Stimulated activated naive B cell treated with anti-CD40 and anti-IgM and Interleukin-4, amounts not matched to agents 10 μg/mL and 1 μg/mL and 100 μg/mL, for 72 hours (primary cell): ENCODE data around the gene PNLIP.

Source experiments
- ATAC-seq, 2 donors: fragments of 150-1000 bp; cut with Tn5 transposase; replicated peaks; 2 replicates each; pipeline ENCODE4 v1.10.0; 2021; ENCODE audit warnings: moderate library complexity in 1 of 2
- DNase-seq: peaks from one replicate; pipeline ENCODE4 v3.0.0; 2021
- H3K27ac Mint-ChIP-seq: one replicate; pipeline ENCODE4 v1.8.0; 2022; ENCODE audit warnings: mild to moderate bottlenecking, mixed read lengths
- H3K27me3 Mint-ChIP-seq, 2 donors: one replicate each; pipeline ENCODE4 v1.8.0; 2022; ENCODE audit warnings: mixed read lengths in 2 of 2
- H3K36me3 Mint-ChIP-seq, 2 donors: one replicate each; pipeline ENCODE4 v1.8.0; 2022; ENCODE audit warnings: mixed read lengths in 2 of 2, mild to moderate bottlenecking in 1 of 2
- H3K4me1 Mint-ChIP-seq, 2 donors: one replicate each; pipeline ENCODE4 v1.8.0; 2022; ENCODE audit warnings: mixed read lengths in 2 of 2, mild to moderate bottlenecking in 1 of 2
- H3K4me3 Mint-ChIP-seq, 2 donors: one replicate each; pipeline ENCODE4 v1.8.0; 2022; ENCODE audit warnings: mild to moderate bottlenecking in 2 of 2, mixed read lengths in 2 of 2, moderate library complexity in 1 of 2
- H3K9me3 Mint-ChIP-seq, 2 donors: one replicate each; pipeline ENCODE4 v1.8.0; 2022; ENCODE audit warnings: mixed read lengths in 2 of 2, mild to moderate bottlenecking in 1 of 2

Gene PNLIP

GRCh38 chr10:116545756-116546155, at the start of gene PNLIP:
TSS of gene PNLIP (plus strand) at chr10:116545931. CDS start at chr10:116546093, 162 bp downstream.
- H3K27me3 Mint-ChIP-seq = peaks cover 0 to 1% of the 10 kb centered on the region in 2 donors

GRCh38 chr10:116504786-116505185, 40.9 kb upstream of the PNLIP start:
- H3K4me1 Mint-ChIP-seq = no peaks in the 10 kb centered on the region
- ATAC-seq = no peak
- H3K4me3 Mint-ChIP-seq = no peak overlapping the region
- no peaks in the 10 kb centered on the region for H3K27me3 Mint-ChIP-seq
- no peak for DNase-seq
- no peaks in the 10 kb centered on the region for H3K36me3 Mint-ChIP-seq
- H3K27ac Mint-ChIP-seq = no peak overlapping the region
- peaks cover 3 to 5% of the 10 kb centered on the region in 2 donors for H3K9me3 Mint-ChIP-seq

More at GRCh38 chr10:116545756-116546155, at the start of gene PNLIP:
- Mint-ChIP-seq H3K9me3 (no peaks in the 10 kb centered on the region), H3K36me3 (no peaks in the 10 kb centered on the region), H3K27ac (no peak within 1 kb of the TSS), H3K4me1 (no peaks in the 10 kb centered on the region), H3K4me3 (no peak within 1 kb of the TSS)
- no peak for ATAC-seq
- no peak for DNase-seq

- H3K27ac Mint-ChIP-seq = no peak overlapping the region
- ATAC-seq (no peak), DNase-seq (no peak)
- peaks cover 4 to 11% of the 10 kb centered on the region in 2 donors for H3K27me3 Mint-ChIP-seq
- H3K4me3 Mint-ChIP-seq = no peak overlapping the region
- H3K4me1 Mint-ChIP-seq = no peaks in the 10 kb centered on the region
- H3K36me3 Mint-ChIP-seq = no peaks in the 10 kb centered on the region
- peaks cover 0 to 2% of the 10 kb centered on the region in 2 donors for H3K9me3 Mint-ChIP-seq
Observed at GRCh38 chr10:116510565-116510964, 35.2 kb upstream of the PNLIP start.

GRCh38 chr10:116511365-116511764, 34.4 kb upstream of the PNLIP start:
- Mint-ChIP-seq H3K27ac (no peak overlapping the region), H3K4me1 (no peaks in the 10 kb centered on the region), H3K9me3 (peaks cover 0 to 2% of the 10 kb centered on the region in 2 donors), H3K27me3 (peaks cover 4 to 11% of the 10 kb centered on the region in 2 donors), H3K4me3 (no peak overlapping the region), H3K36me3 (no peaks in the 10 kb centered on the region)
- no peak for ATAC-seq
- no peak for DNase-seq

GRCh38 chr10:116521424-116522290, 24.1 kb upstream of the PNLIP start:
- no peaks in the 10 kb centered on the region for H3K36me3 Mint-ChIP-seq
- no peak for DNase-seq

GRCh38 chr10:116522803-116523381, 22.8 kb upstream of the PNLIP start:
- Mint-ChIP-seq H3K9me3 (no peaks in the 10 kb centered on the region), H3K36me3 (no peaks in the 10 kb centered on the region), H3K4me3 (no peak overlapping the region), H3K27me3 (no peaks in the 10 kb centered on the region), H3K27ac (no peak overlapping the region), H3K4me1 (no peaks in the 10 kb centered on the region)
- ATAC-seq = no peak
- no peak for DNase-seq

More at GRCh38 chr10:116521424-116522290, 24.1 kb upstream of the PNLIP start:
- Mint-ChIP-seq H3K27me3 (no peaks in the 10 kb centered on the region), H3K27ac (no peak overlapping the region), H3K4me3 (no peak overlapping the region), H3K9me3 (no peaks in the 10 kb centered on the region), H3K4me1 (no peaks in the 10 kb centered on the region)
- no peak for ATAC-seq

DNA sequence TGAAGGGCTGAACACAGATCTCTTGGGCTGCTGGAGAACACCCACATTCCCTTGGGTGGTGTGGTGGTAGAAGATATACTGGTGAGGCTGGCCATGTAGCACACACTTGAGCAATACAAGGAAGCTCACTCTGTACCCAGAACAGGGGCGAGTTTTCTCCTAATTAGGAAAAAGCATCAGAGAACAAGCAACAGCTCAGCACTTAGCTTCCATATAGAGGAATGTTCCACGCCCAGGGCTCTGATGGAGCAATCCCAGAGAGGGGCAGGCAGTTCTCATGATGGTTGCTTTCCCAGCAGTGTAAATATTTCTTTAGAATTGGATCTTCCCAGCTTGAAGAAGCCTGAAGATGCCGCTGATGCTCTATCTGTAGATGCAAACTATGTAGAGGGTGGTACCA, 21.0 kb upstream of the PNLIP start:
- H3K36me3 Mint-ChIP-seq = no peaks in the 10 kb centered on the region
- DNase-seq = no peak
- H3K9me3 Mint-ChIP-seq = no peaks in the 10 kb centered on the region
- H3K4me3 Mint-ChIP-seq = no peak overlapping the region
- no peaks in the 10 kb centered on the region for H3K4me1 Mint-ChIP-seq
- ATAC-seq = no peak
- H3K27ac Mint-ChIP-seq = no peak overlapping the region
- H3K27me3 Mint-ChIP-seq = no peaks in the 10 kb centered on the region

- no peak for ATAC-seq
- Mint-ChIP-seq H3K9me3 (no peaks in the 10 kb centered on the region), H3K27ac (no peak overlapping the region), H3K36me3 (no peaks in the 10 kb centered on the region), H3K4me1 (no peaks in the 10 kb centered on the region), H3K4me3 (no peak overlapping the region), H3K27me3 (no peaks in the 10 kb centered on the region)
- DNase-seq = no peak
Observed at GRCh38 chr10:116526219-116526618, 19.5 kb upstream of the PNLIP start.

DNA sequence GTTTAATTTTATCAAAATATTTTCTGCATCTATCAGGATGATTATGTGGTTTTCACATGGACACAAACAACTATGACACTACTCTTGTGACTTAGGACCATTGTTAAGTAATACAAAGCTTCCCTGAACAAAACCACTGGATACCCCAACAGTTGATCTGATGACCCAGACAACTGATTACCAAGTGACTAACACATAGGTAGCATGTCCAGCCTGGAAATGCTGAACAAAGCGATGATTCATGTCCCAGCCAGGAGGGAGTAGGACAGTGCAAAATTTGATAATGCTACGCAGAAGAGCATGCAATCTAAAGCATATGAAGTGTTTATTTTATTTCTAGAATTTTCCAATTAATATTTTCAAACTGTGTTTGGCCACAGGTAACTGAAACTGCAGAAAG, 8.9 kb upstream of the PNLIP start:
- Mint-ChIP-seq H3K4me3 (no peak overlapping the region), H3K4me1 (no peaks in the 10 kb centered on the region), H3K36me3 (no peaks in the 10 kb centered on the region), H3K27ac (no peak overlapping the region), H3K9me3 (peaks cover 0 to 13% of the 10 kb centered on the region in 2 donors), H3K27me3 (peaks cover 3 to 8% of the 10 kb centered on the region in 2 donors)
- DNase-seq (no peak), ATAC-seq (no peak)

GRCh38 chr10:116538456-116538855, 7.3 kb upstream of the PNLIP start:
- Mint-ChIP-seq H3K27ac (no peak overlapping the region), H3K4me1 (no peaks in the 10 kb centered on the region), H3K36me3 (no peaks in the 10 kb centered on the region), H3K27me3 (peaks cover 3 to 8% of the 10 kb centered on the region in 2 donors), H3K9me3 (peaks cover 0 to 13% of the 10 kb centered on the region in 2 donors), H3K4me3 (no peak overlapping the region)
- DNase-seq (no peak), ATAC-seq (no peak)

DNA sequence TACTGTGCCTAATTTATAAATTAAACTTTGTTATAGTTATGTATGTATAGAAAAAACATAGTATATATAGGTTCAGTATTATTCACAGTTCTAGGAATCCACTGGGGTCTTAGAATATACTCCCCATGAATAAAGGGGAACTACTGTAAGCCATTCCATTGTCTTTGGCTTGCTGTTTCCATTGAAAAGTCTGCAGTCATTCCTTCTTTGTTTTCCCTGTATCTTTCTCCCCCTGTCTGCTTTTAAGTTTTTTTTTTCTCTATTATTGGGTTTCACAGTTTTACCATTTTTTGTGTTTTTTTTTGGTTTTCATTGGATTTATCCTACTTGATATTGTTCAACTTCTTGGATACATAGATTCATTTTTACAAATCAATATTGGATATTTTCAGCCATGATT, 6.7 kb upstream of the PNLIP start:
- Mint-ChIP-seq H3K27me3 (peaks cover 3 to 8% of the 10 kb centered on the region in 2 donors), H3K4me3 (no peak overlapping the region), H3K4me1 (no peaks in the 10 kb centered on the region), H3K36me3 (no peaks in the 10 kb centered on the region), H3K27ac (no peak overlapping the region), H3K9me3 (peaks cover 0 to 13% of the 10 kb centered on the region in 2 donors)
- ATAC-seq (no peak), DNase-seq (no peak)

- no peaks in the 10 kb centered on the region for H3K36me3 Mint-ChIP-seq
- H3K4me1 Mint-ChIP-seq = no peaks in the 10 kb centered on the region
- DNase-seq (no peak), ATAC-seq (no peak)
- no peak overlapping the region for H3K4me3 Mint-ChIP-seq
- no peak overlapping the region for H3K27ac Mint-ChIP-seq
- H3K27me3 Mint-ChIP-seq = peaks cover 3 to 8% of the 10 kb centered on the region in 2 donors
- H3K9me3 Mint-ChIP-seq = peaks cover 0 to 10% of the 10 kb centered on the region in 2 donors
Observed at GRCh38 chr10:116540814-116541213, 4.9 kb upstream of the PNLIP start.

DNA sequence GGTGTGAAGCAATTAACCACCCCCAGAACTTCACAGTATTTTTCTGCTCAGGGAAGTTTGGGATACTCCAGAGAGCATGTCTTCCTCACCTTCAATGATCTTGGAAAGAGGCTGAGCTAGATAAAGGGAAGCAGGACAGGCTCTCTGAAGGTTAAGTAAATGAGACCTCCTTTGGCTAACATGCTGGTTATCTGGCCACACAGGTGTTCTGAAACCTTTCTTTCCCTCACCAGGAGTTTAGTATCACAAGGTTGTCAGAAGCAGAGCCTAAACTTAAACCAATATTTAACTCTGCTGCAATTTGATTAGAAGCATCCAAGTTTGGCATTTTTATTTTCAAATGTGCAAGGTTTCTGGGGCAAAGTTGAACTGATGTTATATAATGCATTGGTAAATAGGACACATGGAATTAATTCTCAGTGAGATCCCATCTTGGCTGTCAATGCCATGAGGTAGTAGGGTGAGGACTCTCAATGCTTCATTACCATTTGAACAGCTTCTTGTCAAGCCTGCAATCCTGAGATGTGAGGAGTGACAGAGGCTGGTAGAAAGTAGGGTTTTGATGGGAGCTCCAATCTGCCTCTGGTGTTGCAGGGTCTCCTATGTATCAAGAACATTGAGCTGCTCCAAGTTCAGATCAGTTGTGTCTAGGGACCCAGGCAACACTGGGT, 3.6 kb upstream of the PNLIP start:
- Mint-ChIP-seq H3K27me3 (peaks cover 3 to 8% of the 10 kb centered on the region in 2 donors), H3K9me3 (peaks cover 0 to 9% of the 10 kb centered on the region in 2 donors), H3K36me3 (no peaks in the 10 kb centered on the region), H3K27ac (no peak overlapping the region), H3K4me3 (no peak overlapping the region), H3K4me1 (no peaks in the 10 kb centered on the region)
- no peak for DNase-seq
- ATAC-seq = no peak

DNA sequence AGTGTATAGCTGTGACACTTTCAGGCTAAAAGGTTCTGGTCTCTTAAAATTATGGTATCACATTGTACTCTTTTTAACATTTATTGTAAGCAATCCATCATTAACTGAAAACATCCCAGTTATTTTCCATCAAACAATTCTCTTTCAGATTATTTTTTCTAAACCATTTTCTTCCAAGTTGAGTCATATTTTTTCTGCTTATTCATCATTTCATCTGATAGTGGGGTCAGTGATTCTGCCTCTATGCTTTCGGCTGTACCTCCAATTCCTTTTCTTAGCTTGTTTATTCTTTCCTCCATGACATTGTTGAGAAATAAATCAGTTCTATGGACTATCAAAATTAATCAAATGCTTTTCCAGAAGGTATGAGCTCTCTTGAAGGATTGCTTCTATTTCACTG, 609 bp upstream of the PNLIP start:
- Mint-ChIP-seq H3K4me1 (no peaks in the 10 kb centered on the region), H3K27me3 (peaks cover 0 to 7% of the 10 kb centered on the region in 2 donors), H3K27ac (no peak overlapping the region), H3K9me3 (peaks cover 0 to 3% of the 10 kb centered on the region in 2 donors), H3K4me3 (no peak overlapping the region), H3K36me3 (no peaks in the 10 kb centered on the region)
- ATAC-seq (no peak), DNase-seq (no peak)
